Right atrium auricular region (tissue), 2 donors: ENCODE measurements around the gene RPL18A. TPM values are rescaled to one million over a fixed set of nuclear protein-coding genes. Genes with fewer than 3 reads are reported as not detected.
A peak's percentile ranks its signal among the peaks of the same experiment; 100 is the strongest.

Experiments used
- DNase-seq: peaks from one replicate; pipeline ENCODE4 v3.0.0-alpha.2; 2019; ENCODE audit warnings: low spot score
- H3K27ac ChIP-seq, 2 donors: fragments of 200-600 bp; sonication (generic); 1 replicate in 1 of 2; 2 replicates in 1 of 2; pipeline ENCODE4 v1.5.1; 2016 to 2019
- H3K27me3 ChIP-seq, 2 donors: fragments of 200-600 bp; sonication (generic); one replicate each; pipeline versions ENCODE4 v1.5.1 to v1.6.0; 2017 to 2019
- H3K36me3 ChIP-seq: fragments of 200-600 bp; sonication (generic); one replicate; pipeline ENCODE4 v1.5.1; 2016
- H3K4me1 ChIP-seq, 2 donors: fragments of 200-600 bp; sonication (generic); one replicate each; pipeline versions ENCODE4 v1.5.1 to v1.6.0; 2017 to 2019
- H3K4me3 ChIP-seq, 2 donors: fragments of 200-600 bp; sonication (generic); 1 replicate in 1 of 2; 2 replicates in 1 of 2; pipeline ENCODE4 v1.5.1; 2017 to 2019; ENCODE audit warnings: mild to moderate bottlenecking in 1 of 2, moderate library complexity in 1 of 2
- H3K9me3 ChIP-seq, 2 donors: fragments of 200-600 bp; sonication (generic); one replicate each; pipeline ENCODE4 v1.5.1; 2019
- total RNA-seq, 2 donors: library from RNA; depleted of rRNA; stranded (reverse); fragments of >200 nt; gene quantifications; one replicate each; pipeline ENCODE4 v1.1.0, GENCODE V29; 2016
- TF ChIP-seq, protein P1 (sequence below), 2 donors: fragments of 200-600 bp; sonication (generic); IDR thresholded peaks; one replicate each; pipeline ENCODE4 v1.5.1; 2019; ENCODE audit warnings: antibody characterized with exemption in 2 of 2

The RPL18A gene
- total RNA-seq, 2 donors from 2014 or later, result 496 to 916 TPM

DNA sequence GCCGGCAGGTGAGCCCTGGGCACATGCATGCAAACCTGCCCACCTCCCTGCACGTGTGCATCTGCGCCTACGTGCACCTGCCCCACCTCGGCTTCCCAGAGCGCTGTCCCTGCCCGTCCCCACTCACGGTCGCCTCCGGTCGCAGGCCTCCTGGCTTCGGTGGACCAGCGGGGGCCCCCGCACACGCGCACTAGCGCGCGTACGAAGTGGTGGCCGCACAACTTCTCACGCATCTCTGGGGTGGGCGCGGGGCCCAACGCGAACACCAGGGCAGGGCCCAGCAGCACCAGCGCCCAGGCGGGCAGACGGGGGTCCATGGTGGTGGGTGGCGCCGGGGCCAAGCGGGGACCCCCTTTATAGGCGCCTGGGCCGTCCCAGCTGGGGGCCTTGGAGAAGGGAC lies 38.5 kb upstream of the RPL18A start, which contains the start of gene INSL3:
TSS of gene INSL3 (minus strand) at position 330 of the 400 bp plus-strand sequence. CDS start at position 317, 13 bp downstream.
- Histone ChIP-seq H3K9me3 (no peaks in the 10 kb centered on the region), H3K4me3 (no peak within 1 kb of the TSS), H3K4me1 (no peaks in the 10 kb centered on the region), H3K36me3 (no peaks in the 10 kb centered on the region), H3K27ac (no peak within 1 kb of the TSS), H3K27me3 (no peaks in the 10 kb centered on the region)
- DNase-seq, result no peak
- TF ChIP-seq, protein P1, sequence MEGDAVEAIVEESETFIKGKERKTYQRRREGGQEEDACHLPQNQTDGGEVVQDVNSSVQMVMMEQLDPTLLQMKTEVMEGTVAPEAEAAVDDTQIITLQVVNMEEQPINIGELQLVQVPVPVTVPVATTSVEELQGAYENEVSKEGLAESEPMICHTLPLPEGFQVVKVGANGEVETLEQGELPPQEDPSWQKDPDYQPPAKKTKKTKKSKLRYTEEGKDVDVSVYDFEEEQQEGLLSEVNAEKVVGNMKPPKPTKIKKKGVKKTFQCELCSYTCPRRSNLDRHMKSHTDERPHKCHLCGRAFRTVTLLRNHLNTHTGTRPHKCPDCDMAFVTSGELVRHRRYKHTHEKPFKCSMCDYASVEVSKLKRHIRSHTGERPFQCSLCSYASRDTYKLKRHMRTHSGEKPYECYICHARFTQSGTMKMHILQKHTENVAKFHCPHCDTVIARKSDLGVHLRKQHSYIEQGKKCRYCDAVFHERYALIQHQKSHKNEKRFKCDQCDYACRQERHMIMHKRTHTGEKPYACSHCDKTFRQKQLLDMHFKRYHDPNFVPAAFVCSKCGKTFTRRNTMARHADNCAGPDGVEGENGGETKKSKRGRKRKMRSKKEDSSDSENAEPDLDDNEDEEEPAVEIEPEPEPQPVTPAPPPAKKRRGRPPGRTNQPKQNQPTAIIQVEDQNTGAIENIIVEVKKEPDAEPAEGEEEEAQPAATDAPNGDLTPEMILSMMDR (IDR thresholded peaks at IDR 0.05), result no peak

DNA sequence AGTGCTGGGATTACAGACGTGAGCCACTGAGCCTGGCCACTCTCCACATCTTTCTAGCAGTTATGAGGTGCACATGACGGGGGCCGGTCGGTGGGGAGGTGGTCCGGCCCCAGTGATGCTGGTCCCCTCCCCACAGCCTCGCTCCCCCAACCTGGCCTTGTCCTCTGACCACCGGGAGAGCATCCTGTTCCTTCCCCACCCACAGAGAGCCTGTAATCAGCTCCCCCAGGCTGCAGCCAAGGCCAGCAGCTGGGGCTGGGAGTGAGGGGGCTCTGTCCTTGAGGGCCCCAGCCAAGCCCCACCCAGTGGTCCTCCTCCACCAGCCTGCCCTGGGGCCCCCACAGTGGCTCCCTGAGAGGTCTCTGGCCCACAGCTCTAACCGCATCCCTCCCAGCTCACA lies 35.4 kb upstream of the RPL18A start:
- no peak overlapping the region for H3K4me3 ChIP-seq
- no peak for DNase-seq
- H3K36me3 ChIP-seq, result no peaks in the 10 kb centered on the region
- TF ChIP-seq, protein P1 (IDR thresholded peaks at IDR 0.05), result no peak
- no peaks in the 10 kb centered on the region for H3K27me3 ChIP-seq
- H3K27ac ChIP-seq, result no peak overlapping the region
- H3K9me3 ChIP-seq, result no peaks in the 10 kb centered on the region
- no peaks in the 10 kb centered on the region for H3K4me1 ChIP-seq

DNA sequence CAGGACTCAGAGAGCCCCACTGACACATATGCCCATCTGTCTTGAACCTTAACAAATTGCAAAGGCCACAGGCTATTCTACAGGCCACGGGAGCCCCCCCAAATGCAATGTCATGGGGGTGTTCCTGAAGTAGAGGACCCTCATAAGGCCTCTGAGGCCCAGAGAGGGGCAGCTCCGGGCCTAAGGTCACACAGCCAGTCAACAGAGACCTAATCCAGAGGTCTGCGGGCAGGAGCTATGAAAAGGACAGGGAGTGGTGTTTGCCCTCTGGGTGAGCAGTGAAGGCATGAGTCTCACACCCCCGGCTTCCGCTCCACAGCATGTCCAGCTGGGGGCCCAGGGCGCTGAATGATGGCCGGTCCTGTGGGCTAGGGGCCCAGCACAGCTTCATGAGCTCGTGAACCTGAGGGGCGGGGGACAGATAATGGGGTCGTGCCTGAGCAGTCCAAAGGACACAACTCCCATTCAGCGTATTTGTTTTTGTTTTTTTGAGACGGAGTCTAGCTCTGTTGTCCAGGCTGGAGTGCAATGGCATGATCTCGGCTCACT lies 33.1 kb upstream of the RPL18A start:
- Histone ChIP-seq H3K27ac (no peak overlapping the region), H3K36me3 (no peaks in the 10 kb centered on the region), H3K4me3 (no peak overlapping the region), H3K27me3 (peaks cover 0 to 6% of the 10 kb centered on the region in 2 donors), H3K9me3 (no peaks in the 10 kb centered on the region), H3K4me1 (peaks cover 0 to 17% of the 10 kb centered on the region in 2 donors)
- TF ChIP-seq, protein P1 (IDR thresholded peaks at IDR 0.05), result no peak
- DNase-seq, result no peak

DNA sequence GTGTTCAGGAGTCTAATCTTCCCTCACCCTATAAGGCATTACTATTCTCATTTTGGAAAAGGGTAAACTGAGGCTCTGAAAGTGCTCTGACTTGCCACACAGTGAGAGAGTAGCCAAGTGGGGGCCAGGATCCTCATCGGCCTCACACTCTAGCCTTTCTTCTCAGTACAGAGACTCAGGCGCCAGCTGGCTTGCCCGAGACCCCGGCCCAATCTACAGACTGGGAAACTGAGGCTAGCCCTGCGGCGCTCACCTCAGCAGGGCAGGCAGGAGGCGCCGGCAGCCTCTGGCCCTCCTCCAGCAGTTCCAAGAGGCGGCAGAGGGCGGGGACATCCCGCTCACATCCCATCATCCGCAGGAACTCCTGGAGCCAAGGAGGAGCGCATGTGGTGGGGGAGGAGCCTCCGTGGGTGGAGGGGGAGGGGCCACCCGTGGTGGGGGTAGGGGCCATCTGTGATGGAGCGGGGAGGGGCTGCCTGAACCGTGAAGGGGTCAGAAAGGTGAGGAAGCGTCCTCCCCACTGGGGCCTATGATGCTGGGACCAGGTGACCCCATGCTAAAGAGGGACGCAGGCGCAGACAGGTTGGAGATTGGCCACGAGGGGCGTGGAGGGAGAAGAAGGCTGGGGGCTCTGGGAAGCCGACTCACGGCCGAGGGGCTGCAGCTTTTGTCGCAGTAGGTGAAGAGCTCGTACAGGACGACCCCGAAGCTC lies 29.7 kb upstream of the RPL18A start:
- Histone ChIP-seq H3K4me1 (peaks cover 0 to 19% of the 10 kb centered on the region in 2 donors), H3K36me3 (no peaks in the 10 kb centered on the region), H3K9me3 (no peaks in the 10 kb centered on the region), H3K4me3 (peak overlapping the region in 1 of 2 donors; percentile 24), H3K27me3 (peaks cover 0 to 7% of the 10 kb centered on the region in 2 donors), H3K27ac (no peak overlapping the region)
- no peak for DNase-seq
- TF ChIP-seq, protein P1 (IDR thresholded peaks at IDR 0.05), result no peak

DNA sequence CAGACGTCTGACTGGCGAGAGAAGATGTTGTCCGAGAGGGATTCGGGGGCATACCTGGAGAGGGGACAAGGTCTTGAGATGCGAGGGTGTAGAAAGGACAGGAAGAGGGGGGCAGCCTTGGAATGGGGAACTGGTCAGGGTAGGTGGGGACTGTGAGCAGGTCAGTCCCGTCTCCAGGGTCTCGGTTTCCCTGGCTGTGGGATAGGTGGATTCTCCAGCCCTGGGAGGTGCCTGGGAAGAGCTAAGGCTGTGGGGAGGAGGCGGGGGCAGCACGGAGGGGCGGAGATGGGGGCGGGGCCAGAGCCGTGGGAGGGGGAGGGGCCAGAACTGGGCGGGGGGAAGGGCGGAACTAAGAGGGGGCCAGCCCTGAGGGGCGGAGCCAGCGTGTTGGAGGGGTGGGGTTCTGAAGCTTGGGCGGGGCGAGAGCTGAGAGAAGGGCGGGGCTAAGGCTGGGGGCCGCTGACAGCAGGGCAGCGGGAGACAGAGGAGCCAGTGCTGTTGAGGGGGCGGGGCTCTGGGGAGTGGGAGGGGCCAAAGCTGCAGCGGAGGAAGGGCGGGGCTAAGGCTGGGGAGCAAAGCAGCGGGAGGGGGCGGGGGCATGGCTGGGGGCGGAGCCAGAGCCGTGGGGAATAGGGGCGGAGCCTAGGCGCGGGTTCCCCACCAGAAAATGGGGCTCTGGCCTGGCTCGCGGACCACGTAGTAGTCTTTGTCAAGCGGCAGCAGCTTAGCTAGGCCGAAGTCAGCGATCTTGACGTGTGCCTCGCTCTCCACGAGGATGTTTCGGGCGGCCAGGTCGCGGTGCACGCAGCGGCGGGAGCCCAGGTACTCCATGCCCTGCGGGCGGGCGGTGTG lies 28.9 kb upstream of the RPL18A start:
- H3K36me3 ChIP-seq, result no peaks in the 10 kb centered on the region
- H3K27me3 ChIP-seq, result peaks cover 0 to 7% of the 10 kb centered on the region in 2 donors
- peak overlapping the region in 1 of 2 donors; percentile 36 for H3K4me3 ChIP-seq
- H3K27ac ChIP-seq, result no peak overlapping the region
- H3K9me3 ChIP-seq, result no peaks in the 10 kb centered on the region
- DNase-seq, result no peak
- H3K4me1 ChIP-seq, result peaks cover 0 to 19% of the 10 kb centered on the region in 2 donors
- TF ChIP-seq, protein P1 (IDR thresholded peaks at IDR 0.05), result no peak
